ENCODE data around the gene MRPL27.

MRPL27 gene

GRCh38 chr17:50382931-50383330 is 9.9 kb upstream of the MRPL27 start:
- no peak for TF ChIP-seq CTCF (IDR thresholded peaks at IDR 0.05; ENCODE audit: control insufficient read depth, extremely low read depth, insufficient read depth)
- DNase-seq (ENCODE audit: low read depth), result no peak
- H3K4me3 ChIP-seq (ENCODE audit: low read depth, low read length), result no peak overlapping the region

- TF ChIP-seq CTCF (IDR thresholded peaks at IDR 0.05; ENCODE audit: control insufficient read depth, extremely low read depth, insufficient read depth), result no peak
- H3K4me3 ChIP-seq (ENCODE audit: low read depth, low read length), result no peak overlapping the region
- no peak for DNase-seq (ENCODE audit: low read depth)
Observed at GRCh38 chr17:50381920-50382319, 8.9 kb upstream of the MRPL27 start.

- no peak overlapping the region for H3K4me3 ChIP-seq (ENCODE audit: low read depth, low read length)
- TF ChIP-seq CTCF (IDR thresholded peaks at IDR 0.05; ENCODE audit: control insufficient read depth, extremely low read depth, insufficient read depth), result no peak
- DNase-seq (ENCODE audit: low read depth), result no peak
Observed at GRCh38 chr17:50381260-50381815, 8.4 kb upstream of the MRPL27 start.

GRCh38 chr17:50380369-50381259 is 7.6 kb upstream of the MRPL27 start:
- DNase-seq (ENCODE audit: low read depth), result no peak
- no peak overlapping the region for H3K4me3 ChIP-seq (ENCODE audit: low read depth, low read length)
- no peak for TF ChIP-seq CTCF (IDR thresholded peaks at IDR 0.05; ENCODE audit: control insufficient read depth, extremely low read depth, insufficient read depth)

- DNase-seq (ENCODE audit: low read depth), result no peak
- no peak for TF ChIP-seq CTCF (IDR thresholded peaks at IDR 0.05; ENCODE audit: control insufficient read depth, extremely low read depth, insufficient read depth)
- no peak overlapping the region for H3K4me3 ChIP-seq (ENCODE audit: low read depth, low read length)
Observed at GRCh38 chr17:50379351-50380132, 6.6 kb upstream of the MRPL27 start.

GRCh38 chr17:50375858-50376538 is 3.0 kb upstream of the MRPL27 start:
- DNase-seq (ENCODE audit: low read depth), result no peak
- H3K4me3 ChIP-seq (ENCODE audit: low read depth, low read length), result no peak overlapping the region
- TF ChIP-seq CTCF (IDR thresholded peaks at IDR 0.05; ENCODE audit: control insufficient read depth, extremely low read depth, insufficient read depth), result no peak
